NB4 (cell line): Measurements from ENCODE around the gene RIT2.

Experiments
- CTCF ChIP-seq: IDR thresholded peaks from one replicate; pipeline ENCODE4 v1.5.1; 2012; ENCODE audit warnings: low read depth, low read length
- MAX ChIP-seq: IDR thresholded peaks from 2 replicates; pipeline ENCODE4 v1.6.1; 2011; ENCODE audit warnings: low read depth, low read length

- no peak for TF ChIP-seq CTCF
- TF ChIP-seq MAX, result no peak
Observed at GRCh38 chr18:42941021-42941420, 174.5 kb downstream of the RIT2 start.
